GM06990 (cell line): Measurements from ENCODE around the gene CSMD2.

Source experiments
- DNase-seq: peaks from one replicate; pipeline ENCODE4 v3.0.0-alpha.2; 2011; ENCODE audit not compliant: insufficient read length; ENCODE audit errors: extremely low read depth
- H3K27me3 ChIP-seq: replicated peaks from 2 replicates; pipeline ENCODE4 v1.6.0; 2011; ENCODE audit warnings: low read length; ENCODE audit not compliant: control insufficient read depth, insufficient read depth
- H3K36me3 ChIP-seq: 2 replicates; pipeline ENCODE4 v1.5.1; 2011; ENCODE audit warnings: low read length; ENCODE audit not compliant: control insufficient read depth, insufficient read depth
- H3K4me3 ChIP-seq: replicated peaks from 2 replicates; pipeline ENCODE4 v1.5.1; 2011; ENCODE audit warnings: low read depth, mild to moderate bottlenecking, control low read depth, low read length
- TF ChIP-seq, protein P1 (sequence below): IDR thresholded peaks from 2 replicates; pipeline ENCODE4 v1.5.1; 2011; ENCODE audit warnings: low read length, control low read depth, mild to moderate bottlenecking, inconsistent platforms; ENCODE audit not compliant: insufficient read depth, poor library complexity, severe bottlenecking

CSMD2 gene

DNA sequence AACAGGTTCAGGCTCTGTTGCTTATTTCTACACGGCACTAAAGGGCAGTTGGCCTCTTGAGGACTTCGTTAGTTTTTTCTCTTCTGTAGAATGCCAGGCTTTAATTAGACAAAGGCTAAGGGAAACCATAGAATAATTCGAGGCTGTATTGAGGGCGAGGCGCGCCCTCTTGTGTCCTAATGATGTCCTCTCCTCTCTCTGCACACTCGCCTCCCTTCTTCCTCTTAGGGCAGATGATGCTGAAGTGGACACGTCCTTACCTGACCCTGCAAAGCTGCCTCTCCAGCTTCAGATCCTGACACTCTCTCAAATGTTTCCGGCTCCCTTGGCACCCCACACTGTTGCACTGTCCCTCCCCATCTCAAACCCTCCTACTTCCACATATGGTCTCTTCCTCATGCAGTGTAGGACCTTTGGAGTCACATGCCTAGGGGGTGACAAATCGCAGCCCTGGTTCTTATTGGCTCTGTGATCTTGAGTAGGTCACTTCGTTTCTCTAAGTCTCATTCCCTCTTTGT, 694.5 kb downstream of the CSMD2 start:
- TF ChIP-seq, protein P1, sequence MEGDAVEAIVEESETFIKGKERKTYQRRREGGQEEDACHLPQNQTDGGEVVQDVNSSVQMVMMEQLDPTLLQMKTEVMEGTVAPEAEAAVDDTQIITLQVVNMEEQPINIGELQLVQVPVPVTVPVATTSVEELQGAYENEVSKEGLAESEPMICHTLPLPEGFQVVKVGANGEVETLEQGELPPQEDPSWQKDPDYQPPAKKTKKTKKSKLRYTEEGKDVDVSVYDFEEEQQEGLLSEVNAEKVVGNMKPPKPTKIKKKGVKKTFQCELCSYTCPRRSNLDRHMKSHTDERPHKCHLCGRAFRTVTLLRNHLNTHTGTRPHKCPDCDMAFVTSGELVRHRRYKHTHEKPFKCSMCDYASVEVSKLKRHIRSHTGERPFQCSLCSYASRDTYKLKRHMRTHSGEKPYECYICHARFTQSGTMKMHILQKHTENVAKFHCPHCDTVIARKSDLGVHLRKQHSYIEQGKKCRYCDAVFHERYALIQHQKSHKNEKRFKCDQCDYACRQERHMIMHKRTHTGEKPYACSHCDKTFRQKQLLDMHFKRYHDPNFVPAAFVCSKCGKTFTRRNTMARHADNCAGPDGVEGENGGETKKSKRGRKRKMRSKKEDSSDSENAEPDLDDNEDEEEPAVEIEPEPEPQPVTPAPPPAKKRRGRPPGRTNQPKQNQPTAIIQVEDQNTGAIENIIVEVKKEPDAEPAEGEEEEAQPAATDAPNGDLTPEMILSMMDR: peak; percentile 76
- peak; percentile 39 for DNase-seq
- no peaks in the 10 kb centered on the region for H3K36me3 ChIP-seq
- no peak overlapping the region for H3K4me3 ChIP-seq
- H3K27me3 ChIP-seq: no peaks in the 10 kb centered on the region

DNA sequence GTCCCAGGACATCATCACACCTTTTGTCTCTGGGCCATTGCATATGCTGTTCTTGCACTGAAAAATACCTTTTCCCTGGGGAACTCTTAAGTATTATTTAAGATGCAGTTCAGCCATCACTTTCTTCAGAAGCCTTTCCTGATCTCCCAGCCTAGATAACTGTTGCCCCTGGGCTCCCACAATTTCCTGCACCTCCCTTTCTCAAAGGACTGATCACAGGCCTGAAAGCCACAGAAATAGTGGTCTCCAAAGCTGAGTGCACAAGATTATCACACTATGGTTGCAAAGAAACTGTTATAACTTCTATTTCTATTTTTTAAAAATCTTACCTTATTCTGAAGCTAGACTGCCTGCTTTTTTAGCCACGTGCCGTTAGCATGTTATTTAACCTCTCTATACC, 695.3 kb downstream of the CSMD2 start:
- Histone ChIP-seq H3K36me3 (no peaks in the 10 kb centered on the region), H3K4me3 (no peak overlapping the region), H3K27me3 (no peaks in the 10 kb centered on the region)
- TF ChIP-seq, protein P1: no peak
- no peak for DNase-seq

DNA sequence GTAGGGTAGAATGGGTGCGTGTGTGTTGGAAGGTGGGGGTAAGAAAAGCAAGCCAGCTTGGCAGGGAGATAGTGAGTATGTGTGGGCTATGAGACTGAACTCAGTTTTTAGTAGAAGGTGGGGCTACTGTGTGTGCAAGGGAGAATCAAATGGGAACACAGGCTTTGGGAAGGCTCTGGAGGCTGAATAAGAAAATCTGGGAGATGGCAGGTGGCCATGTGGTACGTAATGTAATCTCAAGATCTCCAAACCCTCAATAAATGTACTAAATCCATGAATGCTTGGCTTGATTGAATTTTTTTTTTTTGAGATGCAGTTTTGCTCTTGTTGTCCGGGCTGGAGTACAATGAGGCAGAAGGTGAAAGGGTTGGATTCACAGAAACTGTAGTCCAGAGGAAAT, 696.1 kb downstream of the CSMD2 start:
- TF ChIP-seq, protein P1: no peak
- Histone ChIP-seq H3K4me3 (no peak overlapping the region), H3K36me3 (no peaks in the 10 kb centered on the region), H3K27me3 (no peaks in the 10 kb centered on the region)
- DNase-seq: no peak

DNA sequence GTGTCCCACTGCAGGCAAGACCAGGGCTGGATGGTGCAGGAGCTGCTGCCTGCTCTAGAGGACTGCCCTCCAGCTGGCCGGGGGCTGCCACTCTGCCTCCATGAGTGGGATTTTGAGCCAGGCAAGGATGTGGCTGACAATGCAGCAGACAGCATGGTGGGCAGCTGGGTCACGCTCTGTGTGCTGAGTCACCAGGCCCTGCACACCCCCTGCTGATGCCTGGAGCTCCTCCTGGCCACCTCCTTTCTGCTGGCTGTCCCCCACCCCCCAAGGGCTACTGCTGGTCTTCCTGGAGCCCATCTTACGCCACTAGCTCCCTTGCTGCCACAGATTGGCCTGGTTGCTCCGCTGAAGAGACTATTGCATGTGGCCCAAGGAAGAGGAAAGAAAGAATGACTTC, 696.5 kb downstream of the CSMD2 start:
- no peaks in the 10 kb centered on the region for H3K36me3 ChIP-seq
- H3K27me3 ChIP-seq: no peaks in the 10 kb centered on the region
- no peak for DNase-seq
- no peak overlapping the region for H3K4me3 ChIP-seq
- TF ChIP-seq, protein P1: no peak

DNA sequence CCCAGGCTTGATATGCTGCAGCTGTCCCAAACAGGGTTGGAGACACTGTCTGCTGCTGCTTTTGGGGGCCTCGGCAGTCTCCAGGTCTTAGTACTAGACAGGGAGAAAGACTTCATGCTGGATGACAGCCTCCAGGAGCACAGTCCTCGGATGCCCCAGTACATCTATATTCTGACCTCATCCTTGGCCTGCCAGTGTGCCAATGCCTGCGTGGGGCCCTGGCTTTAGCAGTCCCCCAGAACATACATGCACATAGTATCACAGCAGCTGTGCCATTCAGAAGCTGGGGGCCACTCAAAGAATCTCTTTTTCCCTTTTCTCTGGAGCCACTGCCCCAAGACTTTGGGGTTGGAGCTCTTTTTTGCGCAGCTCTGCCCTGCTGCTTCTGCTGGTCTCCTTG, 697.0 kb downstream of the CSMD2 start:
- Histone ChIP-seq H3K36me3 (no peaks in the 10 kb centered on the region), H3K4me3 (no peak overlapping the region), H3K27me3 (no peaks in the 10 kb centered on the region)
- TF ChIP-seq, protein P1: no peak
- DNase-seq: no peak

DNA sequence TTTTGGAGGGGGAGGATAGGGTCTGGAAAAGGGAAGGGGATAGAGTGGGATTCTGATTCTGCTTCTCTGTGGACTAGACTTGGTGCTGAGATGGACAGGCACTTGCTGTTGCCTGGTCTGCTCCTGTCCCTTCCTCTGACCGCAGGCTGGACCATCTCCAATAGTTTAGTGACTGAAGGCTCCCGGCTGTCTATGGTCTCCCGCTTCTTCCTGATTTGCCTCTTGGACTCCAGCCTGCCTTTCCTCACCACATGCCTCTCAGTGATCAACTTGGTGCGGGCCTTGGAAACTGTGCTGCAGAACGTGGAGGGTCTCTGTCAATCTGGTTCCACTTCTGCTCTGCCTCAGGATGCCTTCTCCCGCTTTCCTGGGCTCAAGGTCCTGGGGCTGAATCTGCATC, 698.9 kb downstream of the CSMD2 start:
- DNase-seq: no peak
- Histone ChIP-seq H3K4me3 (no peak overlapping the region), H3K36me3 (no peaks in the 10 kb centered on the region), H3K27me3 (no peaks in the 10 kb centered on the region)
- TF ChIP-seq, protein P1: no peak
